Parathyroid adenoma (tissue), 2 donors: ENCODE measurements around the gene RALGAPA2.

Experiments
- H2AFZ ChIP-seq: fragments of 300-600 bp; sonication (generic); one replicate; pipeline ENCODE4 v1.7.0; 2017; ENCODE audit warnings: antibody characterized with exemption, mild to moderate bottlenecking
- H3K27ac ChIP-seq: fragments of 300-600 bp; sonication (generic); one replicate; pipeline ENCODE4 v1.7.0; 2017
- H3K27me3 ChIP-seq: fragments of 300-600 bp; sonication (generic); one replicate; pipeline ENCODE4 v1.7.0; 2017; ENCODE audit warnings: low read length; ENCODE audit not compliant: control insufficient read depth, insufficient read depth
- H3K36me3 ChIP-seq: fragments of 300-600 bp; sonication (generic); one replicate; pipeline ENCODE4 v1.7.0; 2017; ENCODE audit warnings: low read length; ENCODE audit not compliant: control insufficient read depth, insufficient read depth
- H3K4me1 ChIP-seq: fragments of 300-600 bp; sonication (generic); one replicate; pipeline ENCODE4 v1.7.0; 2017; ENCODE audit warnings: control low read depth
- H3K4me2 ChIP-seq: fragments of 300-600 bp; sonication (generic); one replicate; pipeline ENCODE4 v1.7.0; 2017; ENCODE audit warnings: low read length
- H3K4me3 ChIP-seq: fragments of 300-600 bp; sonication (generic); one replicate; pipeline ENCODE4 v1.7.0; 2017; ENCODE audit warnings: low read depth, low read length
- H3K79me2 ChIP-seq: fragments of 300-600 bp; sonication (generic); one replicate; pipeline ENCODE4 v1.7.0; 2017; ENCODE audit warnings: control low read depth
- H3K9ac ChIP-seq: fragments of 300-600 bp; sonication (generic); one replicate; pipeline ENCODE4 v1.7.0; 2017; ENCODE audit warnings: mild to moderate bottlenecking
- H3K9me3 ChIP-seq: fragments of 300-600 bp; sonication (generic); one replicate; pipeline ENCODE4 v1.7.0; 2017; ENCODE audit warnings: low read length; ENCODE audit not compliant: control insufficient read depth
- TF ChIP-seq, protein P1 (sequence below): fragments of 300-600 bp; sonication (generic); IDR thresholded peaks from one replicate; pipeline ENCODE4 v1.7.0; 2017; ENCODE audit warnings: antibody characterized with exemption, mild to moderate bottlenecking
- donor health status: primary hyperparathyroidism.

The RALGAPA2 gene

GRCh38 chr20:20500312-20500711 lies 212.1 kb downstream of the RALGAPA2 start:
- no peak overlapping the region for H3K9ac ChIP-seq
- H3K4me1 ChIP-seq, result no peaks in the 10 kb centered on the region
- H3K9me3 ChIP-seq, result no peaks in the 10 kb centered on the region
- H3K4me2 ChIP-seq, result no peak overlapping the region
- no peak overlapping the region for H3K27ac ChIP-seq
- H3K27me3 ChIP-seq, result no peaks in the 10 kb centered on the region
- H2AFZ ChIP-seq, result no peak overlapping the region
- H3K36me3 ChIP-seq, result no peaks in the 10 kb centered on the region
- TF ChIP-seq, protein P1, sequence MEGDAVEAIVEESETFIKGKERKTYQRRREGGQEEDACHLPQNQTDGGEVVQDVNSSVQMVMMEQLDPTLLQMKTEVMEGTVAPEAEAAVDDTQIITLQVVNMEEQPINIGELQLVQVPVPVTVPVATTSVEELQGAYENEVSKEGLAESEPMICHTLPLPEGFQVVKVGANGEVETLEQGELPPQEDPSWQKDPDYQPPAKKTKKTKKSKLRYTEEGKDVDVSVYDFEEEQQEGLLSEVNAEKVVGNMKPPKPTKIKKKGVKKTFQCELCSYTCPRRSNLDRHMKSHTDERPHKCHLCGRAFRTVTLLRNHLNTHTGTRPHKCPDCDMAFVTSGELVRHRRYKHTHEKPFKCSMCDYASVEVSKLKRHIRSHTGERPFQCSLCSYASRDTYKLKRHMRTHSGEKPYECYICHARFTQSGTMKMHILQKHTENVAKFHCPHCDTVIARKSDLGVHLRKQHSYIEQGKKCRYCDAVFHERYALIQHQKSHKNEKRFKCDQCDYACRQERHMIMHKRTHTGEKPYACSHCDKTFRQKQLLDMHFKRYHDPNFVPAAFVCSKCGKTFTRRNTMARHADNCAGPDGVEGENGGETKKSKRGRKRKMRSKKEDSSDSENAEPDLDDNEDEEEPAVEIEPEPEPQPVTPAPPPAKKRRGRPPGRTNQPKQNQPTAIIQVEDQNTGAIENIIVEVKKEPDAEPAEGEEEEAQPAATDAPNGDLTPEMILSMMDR, result no peak
- H3K79me2 ChIP-seq, result no peaks in the 10 kb centered on the region
- no peak overlapping the region for H3K4me3 ChIP-seq

- Histone ChIP-seq H2AFZ (no peak overlapping the region), H3K4me3 (no peak overlapping the region), H3K27me3 (no peaks in the 10 kb centered on the region), H3K36me3 (no peaks in the 10 kb centered on the region), H3K4me1 (no peaks in the 10 kb centered on the region), H3K27ac (no peak overlapping the region), H3K4me2 (no peak overlapping the region), H3K9me3 (no peaks in the 10 kb centered on the region), H3K9ac (no peak overlapping the region), H3K79me2 (no peaks in the 10 kb centered on the region)
- TF ChIP-seq, protein P1, result no peak
These were observed 213.0 kb downstream of the RALGAPA2 start for GRCh38 chr20:20499439-20499838.

GRCh38 chr20:20498076-20498861 lies 214.2 kb downstream of the RALGAPA2 start:
- TF ChIP-seq, protein P1, result no peak
- no peaks in the 10 kb centered on the region for H3K9me3 ChIP-seq
- H3K36me3 ChIP-seq, result no peaks in the 10 kb centered on the region
- no peaks in the 10 kb centered on the region for H3K4me1 ChIP-seq
- no peak overlapping the region for H3K4me2 ChIP-seq
- no peaks in the 10 kb centered on the region for H3K27me3 ChIP-seq
- no peak overlapping the region for H2AFZ ChIP-seq
- no peak overlapping the region for H3K27ac ChIP-seq
- no peak overlapping the region for H3K9ac ChIP-seq
- no peaks in the 10 kb centered on the region for H3K79me2 ChIP-seq
- H3K4me3 ChIP-seq, result no peak overlapping the region

DNA sequence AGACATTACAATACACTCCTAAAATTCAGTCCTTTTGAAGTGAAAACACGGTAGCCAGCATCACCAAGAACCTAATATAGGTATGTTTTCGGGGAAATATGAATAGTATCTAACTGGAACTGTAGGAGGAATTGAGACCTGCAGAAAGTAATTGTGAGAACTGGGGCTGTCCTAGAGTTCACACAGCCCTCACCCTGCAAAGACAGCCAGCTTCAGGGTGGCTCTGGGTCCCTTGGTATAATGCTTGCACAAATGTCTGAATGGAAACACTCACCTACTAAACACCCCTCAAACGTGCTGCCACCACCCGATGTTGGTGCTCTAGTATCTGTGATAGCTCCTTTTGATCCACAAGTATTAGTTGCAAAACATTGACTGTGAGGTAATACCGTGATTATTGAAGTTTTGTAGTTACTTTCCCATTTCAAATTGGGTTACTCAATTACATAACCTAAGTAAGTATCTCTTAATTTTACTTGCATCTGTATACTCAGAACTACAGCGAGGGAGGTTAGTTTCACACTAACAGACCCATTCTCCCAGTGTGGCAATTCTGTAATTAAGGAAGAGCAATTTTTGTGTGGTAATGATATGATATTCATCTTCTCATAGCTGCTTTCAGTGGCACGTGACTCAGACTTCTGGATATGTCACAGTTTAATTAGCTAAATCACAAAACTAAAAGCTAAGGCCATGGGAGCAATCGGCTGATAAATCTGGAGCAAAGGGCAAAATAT lies 215.0 kb downstream of the RALGAPA2 start:
- no peaks in the 10 kb centered on the region for H3K36me3 ChIP-seq

More for the DNA sequence above, 215.0 kb downstream of the RALGAPA2 start:
- H3K4me1 ChIP-seq, result no peaks in the 10 kb centered on the region
- no peak overlapping the region for H2AFZ ChIP-seq
- TF ChIP-seq, protein P1, result no peak
- H3K4me2 ChIP-seq, result no peak overlapping the region
- no peak overlapping the region for H3K27ac ChIP-seq
- no peaks in the 10 kb centered on the region for H3K27me3 ChIP-seq
- no peaks in the 10 kb centered on the region for H3K9me3 ChIP-seq
- no peak overlapping the region for H3K4me3 ChIP-seq
- no peaks in the 10 kb centered on the region for H3K79me2 ChIP-seq
- H3K9ac ChIP-seq, result no peak overlapping the region
